ENCODE data around the gene ZBTB7C. TPM values are rescaled to one million over a fixed set of nuclear protein-coding genes. Genes with fewer than 3 reads are reported as not detected.

The ZBTB7C gene
- total RNA-seq, 3 donors from 2014 or later (not counting 1 experiment from before 2014, with no cell fraction given), result 0.07 TPM; not detected in 2

GRCh38 chr18:48326901-48327675, 82.1 kb downstream of the ZBTB7C start:
- H3K4me1 ChIP-seq (ENCODE audit: control insufficient read depth, insufficient read depth, low read length), result no peaks in the 10 kb centered on the region
- no peaks in the 10 kb centered on the region for H3K9me3 ChIP-seq (ENCODE audit: control insufficient read depth, insufficient read depth, low read length)
- no peak overlapping the region for H3K27ac ChIP-seq (ENCODE audit: low read length)
- H3K9me3 Mint-ChIP-seq, result no peaks in the 10 kb centered on the region
- no peak overlapping the region for H3K4me3 ChIP-seq (ENCODE audit: low read length)
- no peaks in the 10 kb centered on the region for H3K27me3 ChIP-seq (ENCODE audit: control insufficient read depth, insufficient read depth, low read length)
- no peak for DNase-seq
- no peaks in the 10 kb centered on the region for H3K36me3 Mint-ChIP-seq
- no peak overlapping the region for H3K27ac Mint-ChIP-seq
- no peaks in the 10 kb centered on the region for H3K36me3 ChIP-seq (ENCODE audit: control insufficient read depth, insufficient read depth, low read length)
- TF ChIP-seq CTCF (IDR thresholded peaks at IDR 0.05), result no peak
- H3K4me3 Mint-ChIP-seq, result no peak overlapping the region
- whole genome bisulfite sequencing (ENCODE audit: insufficient coverage), result 75% methylated on average over 10 of the region's 11 CpGs
- no peak for ATAC-seq
- no peaks in the 10 kb centered on the region for H3K4me1 Mint-ChIP-seq
- peaks cover 7 to 11% of the 10 kb centered on the region in 2 donors for H3K27me3 Mint-ChIP-seq (ENCODE audit: low read depth in 2 of 2)
- intact Hi-C loops (cut with micrococcal nuclease), result no loop called here

- Histone ChIP-seq H3K27me3 (ENCODE audit: control insufficient read depth, insufficient read depth, low read length) (no peaks in the 10 kb centered on the region), H3K4me1 (ENCODE audit: control insufficient read depth, insufficient read depth, low read length) (no peaks in the 10 kb centered on the region), H3K36me3 (ENCODE audit: control insufficient read depth, insufficient read depth, low read length) (no peaks in the 10 kb centered on the region), H3K27ac (ENCODE audit: low read length) (no peak overlapping the region), H3K9me3 (ENCODE audit: control insufficient read depth, insufficient read depth, low read length) (no peaks in the 10 kb centered on the region), H3K4me3 (ENCODE audit: low read length) (no peak overlapping the region)
- H3K9me3 Mint-ChIP-seq, result no peaks in the 10 kb centered on the region
- peaks cover 1 to 8% of the 10 kb centered on the region in 2 donors for H3K27me3 Mint-ChIP-seq (ENCODE audit: low read depth in 2 of 2)
- H3K27ac Mint-ChIP-seq, result no peak overlapping the region
- no peaks in the 10 kb centered on the region for H3K4me1 Mint-ChIP-seq
- no peaks in the 10 kb centered on the region for H3K36me3 Mint-ChIP-seq
- 100% methylated on average over 1 of the region's 1 CpG for WGBS (ENCODE audit: insufficient coverage)
- no peak overlapping the region for H3K4me3 Mint-ChIP-seq
- DNase-seq, result no peak
- TF ChIP-seq CTCF (IDR thresholded peaks at IDR 0.05), result no peak
- intact Hi-C loops (cut with micrococcal nuclease), result no loop called here
- ATAC-seq, result no peak
These were observed 84.0 kb downstream of the ZBTB7C start for GRCh38 chr18:48325115-48325665.

- Mint-ChIP-seq H3K36me3 (no peaks in the 10 kb centered on the region), H3K27me3 (ENCODE audit: low read depth in 2 of 2) (peaks cover 0 to 8% of the 10 kb centered on the region in 2 donors), H3K27ac (no peak overlapping the region), H3K4me1 (no peaks in the 10 kb centered on the region), H3K9me3 (no peaks in the 10 kb centered on the region), H3K4me3 (no peak overlapping the region)
- ATAC-seq (no peak), DNase-seq (no peak)
- TF ChIP-seq CTCF (IDR thresholded peaks at IDR 0.05), result no peak
- no peaks in the 10 kb centered on the region for H3K36me3 ChIP-seq (ENCODE audit: control insufficient read depth, insufficient read depth, low read length)
- no peaks in the 10 kb centered on the region for H3K27me3 ChIP-seq (ENCODE audit: control insufficient read depth, insufficient read depth, low read length)
- intact Hi-C loops (cut with micrococcal nuclease), result no loop called here
- H3K4me3 ChIP-seq (ENCODE audit: low read length), result no peak overlapping the region
- WGBS (ENCODE audit: insufficient coverage), result 85% methylated on average over 9 of the region's 9 CpGs
- H3K27ac ChIP-seq (ENCODE audit: low read length), result no peak overlapping the region
- H3K9me3 ChIP-seq (ENCODE audit: control insufficient read depth, insufficient read depth, low read length), result no peaks in the 10 kb centered on the region
- no peaks in the 10 kb centered on the region for H3K4me1 ChIP-seq (ENCODE audit: control insufficient read depth, insufficient read depth, low read length)
These were observed 84.5 kb downstream of the ZBTB7C start for GRCh38 chr18:48324651-48325050.
